Heart right ventricle (tissue), 16 donors: ENCODE measurements around the gene NELL1. TPM values are rescaled to one million over a fixed set of nuclear protein-coding genes. Genes with fewer than 3 reads are reported as not detected.

Source experiments
- ATAC-seq, 8 donors: fragments of 200-7000 bp; cut with Tn5 transposase; one replicate each; pipeline ENCODE4 v1.9.1; 2020; ENCODE audit warnings: mild to moderate bottlenecking in 8 of 8, moderate library complexity in 8 of 8, moderate number of reproducible peaks in 1 of 8
- DNase-seq, 2 donors: peaks; one replicate each; pipeline ENCODE4 v3.0.0-alpha.2; 2020
- H3K27ac ChIP-seq, 10 donors: fragments of 200-600 bp; sonication (generic) in 2 of 10; one replicate each; pipeline versions ENCODE4 v1.5.0 to v1.8.0; 2020 to 2022; ENCODE audit warnings: mild to moderate bottlenecking in 3 of 10
- H3K27me3 ChIP-seq, 7 donors: fragments of 200-600 bp; one replicate each; pipeline ENCODE4 v1.8.0; 2021 to 2022; ENCODE audit warnings: mild to moderate bottlenecking in 2 of 7
- H3K36me3 ChIP-seq, 9 donors: fragments of 200-600 bp; sonication (generic) in 1 of 9; one replicate each; pipeline versions ENCODE4 v1.5.0 to v1.8.0; 2020 to 2022; ENCODE audit warnings: mild to moderate bottlenecking in 2 of 9
- H3K4me1 ChIP-seq, 9 donors: fragments of 200-600 bp; sonication (generic) in 1 of 9; one replicate each; pipeline versions ENCODE4 v1.5.0 to v1.8.0; 2020 to 2022; ENCODE audit warnings: mild to moderate bottlenecking in 4 of 9
- H3K4me3 ChIP-seq, 10 donors: fragments of 200-600 bp; sonication (generic) in 2 of 10; one replicate each; pipeline versions ENCODE4 v1.5.0 to v1.8.0; 2020 to 2022; ENCODE audit warnings: mild to moderate bottlenecking in 7 of 10, moderate library complexity in 2 of 10
- H3K9me3 ChIP-seq, 11 donors: fragments of 200-600 bp in 10 of 11; sonication (generic) in 2 of 11; one replicate each; pipeline versions ENCODE4 v1.5.0 to v1.8.0; 2013 to 2022; ENCODE audit warnings: mild to moderate bottlenecking in 2 of 11, control low read depth in 1 of 11, moderate library complexity in 1 of 11
- CTCF ChIP-seq, 9 donors: fragments of 200-600 bp; sonication (generic) in 2 of 9; IDR thresholded peaks; one replicate each; pipeline versions ENCODE4 v1.5.0 to v1.8.0; 2021 to 2022; ENCODE audit warnings: antibody characterized with exemption in 9 of 9, mild to moderate bottlenecking in 5 of 9, moderate library complexity in 1 of 9
- WGBS, 2 donors: extraction: QIAGEN DNeasy Blood & Tissue Kit; methylation state at CpG; one replicate each; pipeline ENCODE4 v1.1.7; 2013; ENCODE audit warnings: inconsistent platforms in 1 of 2; 5-methylcytosine and 5-hydroxymethylcytosine counted together
- intact Hi-C, 10 donors: fragments of 100-400 bp; cut with DNase I; formaldehyde crosslinking; loops; one replicate each; pipeline versions ENCODE4 v1.11.1 to v1.14.2; 2022
- polyA plus RNA-seq, 2 donors: library from polyadenylated mRNA; stranded (reverse); fragments of 200-250 nt; gene quantifications; one replicate each; pipeline ENCODE4 v1.2.3, GENCODE V29; 2013
- total RNA-seq, 10 donors: library from RNA; stranded (reverse); fragmentation: NEBNext Ultra II Directional in 3 of 10; extraction: Animal tissue kit (Norgen Biotek cat#: 25700) in 3 of 10; gene quantifications; one replicate each; pipeline versions ENCODE4 v1.2.1 to v1.2.4, GENCODE V29; 2021 to 2023
- donor health status: Arrhythmogenic right ventricular cardiomyopathy.
- donor health status: ischemic (EF 13 %, LVEDD 7.1; RV severe dilation, severe dysfunction).
- donor health status: healthy with polysubstance abuse.
- donor health status: DM: no; HTN: yes; CAD: no.
- donor health status: DM: no; HTN: no; CAD: no.
- donor health status: ischemic (EF 25% LVEDD 6.9; RV normal size, moderate dysfunction).
- donor health status: ischemic (EF 25% LVEDD 5.7; RV mildly dilated, moderate dysfunction).
- donor health status: healthy.
- donor health status: DM: yes; HTN: yes; CAD: no.
- donor health status: Ischemic cardiomyopathy.
- donor health status: ischemic (EF 35%, LVEDD 5.7; RV mildly dilated, moderate dysfunction).
- donor health status: nonischemic (EF 11% LVEDD 7.7; RV severe dilation, severe dysfunction).
- donor health status: DM: yes; HTN: yes; CAD: no.
- donor health status: PGD.
- donor health status: ischemic (EF 29% LVEDD 5.4; RV normal size, mild dysfunction).
- donor health status: nonischemic (EF 23%, LVEDD 6.1; RV moderate dilation, normal function).

The NELL1 gene
- total and polyA plus RNA-seq, 12 donors = not detected

GRCh38 chr11:21411597-21411996 is 742.2 kb downstream of the NELL1 start:
- TF ChIP-seq CTCF (IDR thresholded peaks at IDR 0.05) = no peak
- Histone ChIP-seq H3K27me3 (no peaks in the 10 kb centered on the region), H3K36me3 (no peaks in the 10 kb centered on the region), H3K9me3 (peaks cover 0 to 4% (median 0%) of the 10 kb centered on the region in 11 donors), H3K27ac (no peak overlapping the region), H3K4me1 (no peaks in the 10 kb centered on the region), H3K4me3 (no peak overlapping the region)
- 46 to 68% methylated on average over 1 of the region's 1 CpG for WGBS, 2 donors
- ATAC-seq = no peak
- DNase-seq = no peak
- intact Hi-C loops = no loop called here

- Histone ChIP-seq H3K4me1 (no peaks in the 10 kb centered on the region), H3K36me3 (no peaks in the 10 kb centered on the region), H3K27ac (no peak overlapping the region), H3K4me3 (no peak overlapping the region), H3K27me3 (no peaks in the 10 kb centered on the region), H3K9me3 (peaks cover 0 to 3% (median 0%) of the 10 kb centered on the region in 11 donors)
- ATAC-seq = no peak
- no peak for TF ChIP-seq CTCF (IDR thresholded peaks at IDR 0.05)
- no peak for DNase-seq
- intact Hi-C loops = no loop called here
- 55 to 59% methylated on average over 5 of the region's 5 CpGs for WGBS, 2 donors
These were observed 743.4 kb downstream of the NELL1 start for GRCh38 chr11:21412652-21413383.

GRCh38 chr11:21414953-21415352 is 745.6 kb downstream of the NELL1 start:
- ATAC-seq (no peak), DNase-seq (no peak)
- H3K27ac ChIP-seq = no peak overlapping the region
- no peaks in the 10 kb centered on the region for H3K27me3 ChIP-seq
- intact Hi-C loops = no loop called here
- H3K36me3 ChIP-seq = no peaks in the 10 kb centered on the region
- H3K4me3 ChIP-seq = no peak overlapping the region
- no peak for TF ChIP-seq CTCF (IDR thresholded peaks at IDR 0.05)
- WGBS, 2 donors = 59 to 65% methylated on average over 2 of the region's 2 CpGs
- no peaks in the 10 kb centered on the region for H3K4me1 ChIP-seq
- H3K9me3 ChIP-seq = no peaks in the 10 kb centered on the region

GRCh38 chr11:21415606-21416005 is 746.2 kb downstream of the NELL1 start:
- Histone ChIP-seq H3K36me3 (no peaks in the 10 kb centered on the region), H3K27me3 (no peaks in the 10 kb centered on the region), H3K4me1 (no peaks in the 10 kb centered on the region), H3K27ac (no peak overlapping the region), H3K4me3 (no peak overlapping the region), H3K9me3 (peaks cover 0 to 2% (median 0%) of the 10 kb centered on the region in 11 donors)
- no peak for TF ChIP-seq CTCF (IDR thresholded peaks at IDR 0.05)
- intact Hi-C loops = no loop called here
- no peak for ATAC-seq
- WGBS, 2 donors = 51 to 56% methylated on average over 2 of the region's 2 CpGs
- DNase-seq = no peak
